Measurements from ENCODE around the gene GREB1. TPM values are rescaled to one million over a fixed set of nuclear protein-coding genes. Genes with fewer than 3 reads are reported as not detected.

GREB1 gene
- total RNA-seq, 1 experiment from 2014 or later: 6.2 TPM

GRCh38 chr2:11527001-11527400 is 6.8 kb upstream of the GREB1 start:
- TF ChIP-seq SRF (IDR thresholded peaks at IDR 0.05; ENCODE audit: low read depth) (no peak), FOSL1 (IDR thresholded peaks at IDR 0.05; ENCODE audit: low read depth) (no peak)

DNA sequence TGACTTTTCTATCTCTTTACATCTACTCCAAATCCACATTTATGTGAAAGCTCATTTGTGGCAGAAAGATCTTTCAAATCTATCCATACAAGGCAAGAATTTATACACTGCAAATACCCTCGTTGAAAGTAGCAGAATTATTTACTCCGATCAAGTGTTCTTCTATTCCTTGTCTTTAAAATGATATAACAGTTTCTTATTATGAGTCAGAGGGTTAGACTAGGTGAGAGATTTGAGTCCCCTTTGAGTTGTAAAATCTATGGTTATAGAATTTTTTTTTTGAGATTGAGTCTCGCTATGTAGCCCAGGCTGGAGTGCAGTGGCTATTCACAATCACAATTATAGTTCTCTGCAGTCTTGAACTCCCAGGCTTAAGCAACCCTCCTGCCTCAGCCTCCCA is 5.6 kb upstream of the GREB1 start:
- intact Hi-C loops (cut with micrococcal nuclease): no loop called here
- Histone ChIP-seq H3K79me2 (ENCODE audit: insufficient read depth, low read length) (no peaks in the 10 kb centered on the region), H3K36me3 (ENCODE audit: control insufficient read depth in 1 of 2, insufficient read depth in 2 of 2, low read length in 2 of 2) (no peaks in the 10 kb centered on the region), H3K4me1 (ENCODE audit: control insufficient read depth in 1 of 2, insufficient read depth in 2 of 2, low read length in 2 of 2) (no peaks in the 10 kb centered on the region), H3K9me2 (ENCODE audit: insufficient read depth) (no peaks in the 10 kb centered on the region), H3K4me2 (ENCODE audit: low read length) (no peak overlapping the region), H2AFZ (ENCODE audit: low read depth, low read length, poor library complexity, severe bottlenecking) (no peak overlapping the region), H3K27me3 (ENCODE audit: insufficient read depth, low read length) (no peaks in the 10 kb centered on the region), H3K9ac (ENCODE audit: low read length) (no peak overlapping the region), H3K4me3 (replicated peaks in 1 of 2; ENCODE audit: low read depth in 1 of 2, low read length in 2 of 2) (no peak overlapping the region), H3K27ac (ENCODE audit: low read depth, low read length) (no peak overlapping the region), H3K9me3 (ENCODE audit: control insufficient read depth in 1 of 2, insufficient read depth in 1 of 2, low read depth in 1 of 2, low read length in 2 of 2) (no peaks in the 10 kb centered on the region), H4K20me1 (ENCODE audit: insufficient read depth) (no peaks in the 10 kb centered on the region)
- ChIA-PET POLR2A (no interaction called here), RAD21 (ENCODE audit: low non-redundant PET in 1 of 2, low total read pairs in 2 of 2, uncharacterized antibody in 2 of 2, unreplicated experiment in 2 of 2) (no interaction called here), CTCF (no interaction called here)
- ATAC-seq: no peak
- TF ChIP-seq JUND (IDR thresholded peaks at IDR 0.05): no peak
- TF ChIP-seq ELF1 (IDR thresholded peaks at IDR 0.05; ENCODE audit: borderline replicate concordance, low read depth): no peak
- no peak for TF ChIP-seq EGR1 (IDR thresholded peaks at IDR 0.05; ENCODE audit: low read depth)
- TF ChIP-seq SIN3A (IDR thresholded peaks at IDR 0.05; ENCODE audit: low read depth): no peak
- no peak for TF ChIP-seq ZNF274 (IDR thresholded peaks at IDR 0.05; ENCODE audit: low read depth, low read length)
- no peak for TF ChIP-seq EZH2phosphoT487 (IDR thresholded peaks at IDR 0.05; ENCODE audit: borderline replicate concordance)
- TF ChIP-seq, protein P1, sequence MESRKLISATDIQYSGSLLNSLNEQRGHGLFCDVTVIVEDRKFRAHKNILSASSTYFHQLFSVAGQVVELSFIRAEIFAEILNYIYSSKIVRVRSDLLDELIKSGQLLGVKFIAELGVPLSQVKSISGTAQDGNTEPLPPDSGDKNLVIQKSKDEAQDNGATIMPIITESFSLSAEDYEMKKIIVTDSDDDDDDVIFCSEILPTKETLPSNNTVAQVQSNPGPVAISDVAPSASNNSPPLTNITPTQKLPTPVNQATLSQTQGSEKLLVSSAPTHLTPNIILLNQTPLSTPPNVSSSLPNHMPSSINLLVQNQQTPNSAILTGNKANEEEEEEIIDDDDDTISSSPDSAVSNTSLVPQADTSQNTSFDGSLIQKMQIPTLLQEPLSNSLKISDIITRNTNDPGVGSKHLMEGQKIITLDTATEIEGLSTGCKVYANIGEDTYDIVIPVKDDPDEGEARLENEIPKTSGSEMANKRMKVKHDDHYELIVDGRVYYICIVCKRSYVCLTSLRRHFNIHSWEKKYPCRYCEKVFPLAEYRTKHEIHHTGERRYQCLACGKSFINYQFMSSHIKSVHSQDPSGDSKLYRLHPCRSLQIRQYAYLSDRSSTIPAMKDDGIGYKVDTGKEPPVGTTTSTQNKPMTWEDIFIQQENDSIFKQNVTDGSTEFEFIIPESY (IDR thresholded peaks at IDR 0.05; ENCODE audit: extremely low read depth, insufficient replicate concordance, low read length): no peak
- no peak for TF ChIP-seq FOSL1 (IDR thresholded peaks at IDR 0.05; ENCODE audit: low read depth)
- no peak for TF ChIP-seq POLR2A (IDR thresholded peaks at IDR 0.05; ENCODE audit: borderline replicate concordance, extremely low read depth, insufficient read depth, insufficient read length)
- TF ChIP-seq RAD21 (IDR thresholded peaks at IDR 0.05; ENCODE audit: low read depth): no peak
- no peak for DNase-seq (ENCODE audit: low read depth, low spot score)
- BruUV-seq (replicated peaks): no TSS peak

More at GRCh38 chr2:11527001-11527400, 6.8 kb upstream of the GREB1 start:
- Histone ChIP-seq H4K20me1 (ENCODE audit: insufficient read depth) (no peaks in the 10 kb centered on the region), H3K4me3 (replicated peaks in 1 of 2; ENCODE audit: low read depth in 1 of 2, low read length in 2 of 2) (no peak overlapping the region), H3K4me1 (ENCODE audit: control insufficient read depth in 1 of 2, insufficient read depth in 2 of 2, low read length in 2 of 2) (no peaks in the 10 kb centered on the region), H3K9me2 (ENCODE audit: insufficient read depth) (no peaks in the 10 kb centered on the region), H3K9ac (ENCODE audit: low read length) (no peak overlapping the region), H3K4me2 (ENCODE audit: low read length) (no peak overlapping the region), H2AFZ (ENCODE audit: low read depth, low read length, poor library complexity, severe bottlenecking) (no peak overlapping the region), H3K9me3 (ENCODE audit: control insufficient read depth in 1 of 2, insufficient read depth in 1 of 2, low read depth in 1 of 2, low read length in 2 of 2) (no peaks in the 10 kb centered on the region), H3K36me3 (ENCODE audit: control insufficient read depth in 1 of 2, insufficient read depth in 2 of 2, low read length in 2 of 2) (no peaks in the 10 kb centered on the region), H3K79me2 (ENCODE audit: insufficient read depth, low read length) (no peaks in the 10 kb centered on the region), H3K27ac (ENCODE audit: low read depth, low read length) (no peak overlapping the region), H3K27me3 (ENCODE audit: insufficient read depth, low read length) (no peaks in the 10 kb centered on the region)
- BruUV-seq (replicated peaks): no TSS peak
- intact Hi-C loops (cut with micrococcal nuclease): no loop called here
- ATAC-seq: no peak
- ChIA-PET POLR2A (no interaction called here), RAD21 (ENCODE audit: low non-redundant PET in 1 of 2, low total read pairs in 2 of 2, uncharacterized antibody in 2 of 2, unreplicated experiment in 2 of 2) (no interaction called here), CTCF (no interaction called here)
- DNase-seq (ENCODE audit: low read depth, low spot score): no peak
